OCI-LY3 (cell line): ENCODE results near the gene SNTB2.

Experiments
- CTCF ChIP-seq: fragments of 200-600, 300-600 bp; sonication (generic); IDR thresholded peaks from 2 replicates; pipeline ENCODE4 v1.5.1; 2014; ENCODE audit warnings: antibody characterized with exemption, low read length, low read depth
- EZH2phosphoT487 ChIP-seq: fragments of 200-600 bp; shearing (Covaris generic); IDR thresholded peaks from 2 replicates; pipeline ENCODE4 v1.6.1; 2018; ENCODE audit warnings: antibody characterized with exemption, mixed run types, low read depth

GRCh38 chr16:69244336-69244735 is 57.4 kb downstream of the SNTB2 start:
- no peak for TF ChIP-seq CTCF
- TF ChIP-seq EZH2phosphoT487: no peak
